GM18951 (cell line): ENCODE measurements around the gene PIK3CD.

Experiments
- POLR2A ChIP-seq: IDR thresholded peaks from 4 replicates; pipeline ENCODE4 v1.6.1; 2011; ENCODE audit warnings: mild to moderate bottlenecking; ENCODE audit not compliant: insufficient read length, insufficient read depth; ENCODE audit errors: extremely low read depth
- in situ Hi-C: fragments of 300-500 bp; cut with MboI; formaldehyde crosslinking; loops from one replicate; pipeline ENCODE4 v1.12.0; 2022; ENCODE audit warnings: low sequenced_read_pairs, mixed read lengths, inconsistent platforms; ENCODE audit not compliant: unreplicated experiment

PIK3CD gene

GRCh38 chr1:9652379-9653209 is 1.1 kb downstream of the PIK3CD start:
- peak; percentile 71 for TF ChIP-seq POLR2A

GRCh38 chr1:9653210-9653490 is 1.6 kb downstream of the PIK3CD start:
- no peak for TF ChIP-seq POLR2A
- in situ Hi-C loops = no loop called here

More at GRCh38 chr1:9652379-9653209, 1.1 kb downstream of the PIK3CD start:
- in situ Hi-C loops = no loop called here

- TF ChIP-seq POLR2A = peak; percentile 16
- in situ Hi-C loops = no loop called here
Measured at GRCh38 chr1:9653491-9654050, 2.0 kb downstream of the PIK3CD start.

DNA sequence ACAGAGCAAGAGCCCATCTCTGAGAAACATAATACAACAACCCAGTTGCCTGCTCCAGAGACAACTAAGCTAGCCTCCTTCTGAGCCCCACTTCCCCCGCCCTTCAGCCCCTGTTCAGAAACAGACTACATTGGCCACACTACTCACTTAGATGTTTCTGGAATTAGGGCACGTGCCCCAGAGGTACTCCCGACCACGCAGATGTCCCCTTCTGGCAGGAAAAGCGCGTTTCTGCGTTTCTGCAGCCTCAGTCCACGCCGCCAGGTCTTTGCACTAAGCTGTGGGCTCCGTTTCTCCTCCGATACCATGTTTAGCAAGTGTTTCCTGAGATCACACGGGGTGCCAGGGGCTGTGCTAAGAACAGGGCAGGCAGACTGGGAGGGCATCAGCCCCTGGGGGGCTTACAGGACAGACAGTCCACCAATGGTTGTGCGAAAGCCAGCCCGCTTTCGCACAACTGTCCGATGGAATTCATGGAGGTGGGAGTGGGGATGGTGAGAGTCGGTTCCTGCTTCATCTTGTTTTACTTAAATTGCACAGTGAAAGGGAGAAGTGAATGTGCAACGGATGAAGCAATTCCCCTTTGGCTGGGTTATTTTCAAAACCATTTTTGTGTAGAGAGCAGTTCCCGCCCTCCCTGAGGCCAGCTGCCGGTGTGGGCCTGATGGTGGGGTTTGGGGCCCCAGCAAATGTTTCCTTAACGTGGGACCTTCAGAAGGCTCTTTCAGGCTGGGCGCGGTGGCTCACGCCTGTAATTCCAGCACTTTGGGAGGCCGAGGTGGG is 2.7 kb downstream of the PIK3CD start:
- in situ Hi-C loops = no loop called here
- TF ChIP-seq POLR2A = no peak

GRCh38 chr1:9654834-9655723 is 3.5 kb downstream of the PIK3CD start:
- TF ChIP-seq POLR2A = peak; percentile 49
- in situ Hi-C loops = no loop called here

GRCh38 chr1:9655836-9656235 is 4.3 kb downstream of the PIK3CD start:
- in situ Hi-C loops = no loop called here
- no peak for TF ChIP-seq POLR2A

DNA sequence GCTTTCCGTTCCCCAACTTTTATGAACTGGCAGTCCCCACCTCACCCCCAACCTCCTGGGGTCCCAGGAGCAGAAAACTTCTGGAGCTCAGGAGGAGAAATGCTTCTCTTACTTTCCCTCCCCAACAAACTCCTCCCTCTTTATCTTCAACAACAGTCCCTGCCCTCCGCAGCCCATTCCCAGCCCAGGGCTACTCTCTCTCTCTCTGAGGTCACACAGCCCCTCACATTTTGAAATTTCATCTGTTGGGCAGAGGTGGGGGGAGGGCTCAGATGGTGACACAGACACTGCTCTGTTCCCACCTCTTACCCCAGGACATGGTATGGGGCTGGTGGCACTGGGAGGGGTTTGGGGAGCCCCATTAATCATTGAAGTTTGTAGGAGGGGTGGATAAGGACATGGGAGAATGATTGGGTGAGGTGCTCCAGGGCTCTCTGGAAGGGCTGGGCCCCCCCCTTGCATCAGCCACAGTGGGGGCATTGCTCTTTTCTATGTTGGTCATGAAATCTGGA is 6.0 kb downstream of the PIK3CD start:
- in situ Hi-C loops = no loop called here
- no peak for TF ChIP-seq POLR2A

DNA sequence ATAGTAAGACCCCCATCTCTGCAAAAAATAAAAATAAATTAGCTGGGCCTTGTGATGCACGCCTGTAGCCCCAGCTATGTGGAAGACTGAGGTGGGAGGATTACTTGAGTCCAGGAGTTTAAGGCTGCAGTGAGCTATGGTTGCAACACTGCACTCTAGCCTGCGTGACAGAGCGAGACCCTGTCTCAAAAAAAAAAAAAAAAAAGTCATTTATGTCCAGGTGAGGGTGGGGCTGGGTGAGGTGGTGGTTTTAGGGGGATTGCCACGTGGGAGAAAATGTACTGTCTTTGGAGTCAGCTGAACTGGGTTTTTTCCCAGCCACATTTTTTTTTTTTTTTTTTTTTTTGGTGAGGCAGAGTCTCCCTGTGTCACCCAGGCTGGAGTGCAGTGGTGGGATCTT is 6.7 kb downstream of the PIK3CD start:
- no peak for TF ChIP-seq POLR2A
- in situ Hi-C loops = no loop called here

DNA sequence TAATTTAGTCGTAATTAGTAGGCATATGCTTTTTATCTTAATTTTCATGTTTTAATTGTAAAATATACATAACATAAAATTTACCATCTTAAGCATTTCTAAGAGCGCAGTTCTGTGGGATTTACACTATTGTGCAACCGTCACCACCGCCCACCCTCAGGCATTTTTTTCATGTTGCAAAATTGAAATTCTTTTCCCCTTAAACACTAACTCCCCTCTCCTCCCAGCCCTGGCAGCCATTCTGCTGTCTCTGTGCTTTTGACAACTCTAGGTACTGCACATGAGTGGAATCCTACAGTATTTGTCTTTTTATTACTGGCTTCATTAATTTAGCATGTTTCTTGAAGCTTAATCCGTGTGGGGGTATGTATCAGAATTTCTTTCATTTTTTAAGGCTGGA is 7.8 kb downstream of the PIK3CD start:
- TF ChIP-seq POLR2A = no peak
- in situ Hi-C loops = no loop called here

DNA sequence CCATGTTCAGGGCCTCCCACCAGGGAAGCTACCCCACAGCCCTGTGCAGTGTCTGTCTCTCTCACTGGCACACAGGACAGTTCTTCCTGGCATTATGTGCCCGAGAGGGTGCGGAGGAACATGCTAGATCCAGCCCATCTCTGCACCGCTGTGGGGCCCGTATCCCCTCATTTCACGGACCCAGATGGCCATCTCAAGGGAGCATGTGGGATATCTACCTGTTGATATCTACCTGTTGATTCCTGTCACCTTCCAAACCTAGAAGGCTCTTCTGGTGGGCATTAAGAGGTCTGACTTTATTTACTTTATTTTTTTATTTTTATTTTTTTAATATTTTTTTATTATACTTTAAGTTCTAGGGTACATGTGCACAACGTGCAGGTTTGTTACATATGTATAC is 11.7 kb downstream of the PIK3CD start:
- no peak for TF ChIP-seq POLR2A
- in situ Hi-C loops = no loop called here

DNA sequence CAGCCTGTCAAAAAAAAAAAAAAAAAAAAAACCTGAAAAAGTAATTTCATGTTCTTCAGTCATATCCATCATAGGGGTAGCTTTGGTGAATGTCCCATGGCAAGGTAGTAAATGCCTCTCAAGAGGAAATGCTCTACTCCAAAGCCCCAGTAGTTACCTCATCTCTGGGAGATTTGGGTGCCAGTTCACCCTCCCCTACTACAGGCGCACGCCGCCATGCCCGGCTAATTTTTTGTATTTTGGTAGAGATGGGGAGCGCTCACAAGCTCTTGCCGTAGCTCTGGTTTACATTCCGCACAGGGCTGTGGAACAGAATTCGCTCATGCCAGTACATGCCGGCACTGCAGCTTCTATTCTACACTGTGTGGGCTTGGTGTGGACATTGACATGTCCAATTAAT is 13.7 kb downstream of the PIK3CD start:
- TF ChIP-seq POLR2A = no peak
- in situ Hi-C loops = no loop called here

- TF ChIP-seq POLR2A = no peak
- in situ Hi-C loops = no loop called here
Measured at GRCh38 chr1:9668080-9668479, 16.5 kb downstream of the PIK3CD start.

DNA sequence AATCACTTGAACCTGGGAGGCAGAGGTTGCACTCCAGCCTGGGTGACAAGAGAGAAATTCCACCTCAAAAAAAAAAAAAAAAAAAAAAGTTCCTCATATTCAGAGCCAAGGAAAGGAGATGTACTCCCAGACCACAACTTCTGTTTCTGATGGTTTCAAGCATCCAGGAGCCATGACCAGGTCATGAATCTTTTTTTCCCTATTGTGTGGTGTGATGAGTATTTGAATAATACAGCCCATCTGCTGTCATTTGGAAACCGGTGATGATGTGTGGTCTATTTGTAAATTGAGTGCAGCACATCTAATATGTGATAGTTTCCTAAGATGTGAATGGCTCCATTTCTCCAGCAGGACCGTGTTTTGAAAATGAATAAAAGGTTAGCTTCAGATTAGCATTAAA is 18.6 kb downstream of the PIK3CD start:
- in situ Hi-C loops = no loop called here
- TF ChIP-seq POLR2A = no peak
